HG03108 (cell line): ENCODE results near the gene MAFB.

ENCODE experiments used
- ATAC-seq: cut with Tn5 transposase; IDR thresholded peaks from one replicate; pipeline ENCODE4 v1.9.1; 2021; ENCODE audit warnings: moderate library complexity; ENCODE audit not compliant: unreplicated experiment

Gene MAFB

DNA sequence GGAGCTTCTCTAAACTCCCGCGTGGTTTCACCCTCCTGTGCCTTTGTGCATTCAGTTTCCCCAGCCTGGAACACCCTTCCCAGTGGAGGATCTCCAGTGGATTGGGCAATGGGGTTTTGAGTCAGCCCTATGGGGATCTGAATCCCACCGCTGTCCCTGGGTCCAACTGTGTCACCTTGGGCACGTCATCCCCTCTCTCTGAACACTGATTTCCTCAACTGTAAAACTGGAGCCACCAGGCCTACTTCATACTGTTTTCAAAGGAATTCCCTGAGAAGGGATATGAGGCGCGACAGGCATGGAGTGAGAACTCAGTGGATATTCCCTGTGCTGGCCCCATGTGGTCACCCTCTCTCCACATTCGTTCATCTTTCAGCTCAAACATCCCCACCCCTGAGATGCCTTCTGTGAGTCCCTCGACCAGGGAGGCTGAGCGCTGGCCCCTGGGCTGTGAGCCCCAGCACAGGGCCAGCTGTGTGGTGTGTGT, 25.7 kb downstream of the MAFB start:
- ATAC-seq = no peak

- ATAC-seq = no peak
Observed at GRCh38 chr20:40659567-40659966, 29.5 kb downstream of the MAFB start.

DNA sequence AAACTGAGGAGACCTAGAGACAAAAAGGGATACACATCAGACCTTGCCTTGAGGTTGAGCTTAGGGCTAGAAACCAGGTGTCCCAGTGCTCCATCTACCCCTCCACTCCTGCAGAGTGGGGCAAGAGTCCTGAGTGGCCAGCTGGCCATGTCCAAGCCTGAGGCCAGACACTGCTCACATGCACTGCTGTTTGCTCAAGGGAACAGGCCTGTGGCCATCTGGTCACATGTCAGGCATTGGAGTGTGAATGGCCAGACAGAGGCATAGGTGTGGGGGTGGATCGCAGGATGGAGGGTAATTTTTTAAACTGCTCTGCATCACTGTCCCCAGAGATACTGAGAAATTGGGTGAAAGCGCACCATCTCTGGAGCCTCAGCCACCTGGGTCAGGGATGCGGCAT, 30.5 kb downstream of the MAFB start:
- ATAC-seq = no peak

- no peak for ATAC-seq
Observed at GRCh38 chr20:40657526-40657925, 31.5 kb downstream of the MAFB start.

DNA sequence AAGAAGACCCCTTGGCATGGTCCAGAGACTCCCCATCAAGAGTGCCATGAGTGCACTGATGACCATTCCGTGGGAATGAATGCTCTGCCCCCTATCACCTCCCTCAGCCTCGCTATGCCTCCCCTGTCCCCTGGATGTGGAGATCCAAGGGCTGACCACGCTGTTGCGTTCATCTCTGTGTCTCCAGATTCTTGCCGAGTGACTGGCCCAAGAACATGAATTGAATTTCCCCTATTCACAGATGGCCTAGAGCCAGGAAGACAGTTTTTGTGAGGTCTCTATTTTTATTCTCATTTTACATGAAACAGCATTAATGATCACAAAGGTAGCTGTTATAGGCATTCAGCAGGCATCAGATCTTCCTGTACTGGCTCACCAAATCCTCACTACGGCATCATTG, 33.6 kb downstream of the MAFB start:
- no peak for ATAC-seq

- no peak for ATAC-seq
Observed at GRCh38 chr20:40654876-40655275, 34.2 kb downstream of the MAFB start.

DNA sequence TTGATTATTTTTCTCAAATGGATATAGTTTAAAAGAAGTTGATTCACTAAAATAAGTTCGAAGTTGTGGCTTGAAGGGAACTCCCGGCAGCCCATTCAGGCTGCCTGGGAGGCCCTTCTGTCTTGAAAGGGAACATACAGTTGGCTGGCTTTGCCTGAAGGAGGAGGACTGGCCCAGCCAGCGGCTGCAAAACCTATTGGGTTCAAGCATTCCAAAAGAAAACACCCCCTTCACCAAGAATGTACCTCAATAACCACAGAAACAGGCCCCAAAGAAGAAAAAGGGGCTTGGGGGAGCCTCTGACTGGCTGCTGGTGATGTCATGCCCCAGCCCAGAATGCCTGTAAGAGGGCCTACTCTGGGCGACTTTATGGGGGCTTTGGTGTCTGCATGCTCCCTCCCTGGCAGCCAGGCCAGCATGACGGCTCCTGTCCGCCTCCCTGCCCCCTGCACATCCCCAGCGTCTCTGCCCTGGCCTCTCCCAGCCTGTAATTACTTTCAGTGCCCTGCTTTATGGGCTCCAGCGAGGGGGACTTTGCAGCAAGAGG, 36.5 kb downstream of the MAFB start:
- no peak for ATAC-seq

DNA sequence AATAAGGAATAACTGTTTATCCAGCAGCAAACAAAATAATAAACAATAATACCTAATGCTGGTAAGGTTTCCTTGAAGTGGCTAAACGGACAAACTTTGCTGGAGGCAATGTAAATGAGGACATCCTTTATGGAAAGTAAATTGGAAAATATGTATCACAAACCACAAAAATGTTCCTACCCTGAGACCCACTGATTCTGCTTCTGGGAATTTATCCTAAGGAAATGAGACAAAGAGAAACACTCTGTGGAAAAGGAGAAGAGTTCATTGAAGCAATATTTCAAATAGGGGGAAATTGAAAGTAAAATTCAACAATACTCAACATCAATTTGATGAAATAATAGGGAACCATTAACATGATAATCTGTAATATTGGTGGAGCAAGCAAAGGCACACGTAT, 37.9 kb downstream of the MAFB start:
- no peak for ATAC-seq

DNA sequence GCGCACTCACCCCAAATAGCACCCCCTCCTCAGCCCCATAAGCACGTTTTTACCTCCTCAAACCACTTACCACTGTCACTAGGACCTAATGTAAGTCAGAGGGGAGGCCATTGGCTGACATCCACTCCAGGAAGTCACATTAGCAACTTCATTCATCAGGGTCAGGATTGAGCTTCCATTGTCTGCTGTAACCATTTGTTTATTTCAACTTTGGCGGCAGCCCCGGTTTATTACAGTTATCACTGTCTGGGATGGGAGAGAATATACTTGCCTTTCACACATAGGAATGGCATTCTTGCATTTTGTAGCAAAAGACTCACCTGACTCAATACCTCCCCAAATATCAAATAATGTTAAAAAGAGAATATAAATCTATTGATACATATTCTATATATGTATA, 38.3 kb downstream of the MAFB start:
- ATAC-seq = no peak

DNA sequence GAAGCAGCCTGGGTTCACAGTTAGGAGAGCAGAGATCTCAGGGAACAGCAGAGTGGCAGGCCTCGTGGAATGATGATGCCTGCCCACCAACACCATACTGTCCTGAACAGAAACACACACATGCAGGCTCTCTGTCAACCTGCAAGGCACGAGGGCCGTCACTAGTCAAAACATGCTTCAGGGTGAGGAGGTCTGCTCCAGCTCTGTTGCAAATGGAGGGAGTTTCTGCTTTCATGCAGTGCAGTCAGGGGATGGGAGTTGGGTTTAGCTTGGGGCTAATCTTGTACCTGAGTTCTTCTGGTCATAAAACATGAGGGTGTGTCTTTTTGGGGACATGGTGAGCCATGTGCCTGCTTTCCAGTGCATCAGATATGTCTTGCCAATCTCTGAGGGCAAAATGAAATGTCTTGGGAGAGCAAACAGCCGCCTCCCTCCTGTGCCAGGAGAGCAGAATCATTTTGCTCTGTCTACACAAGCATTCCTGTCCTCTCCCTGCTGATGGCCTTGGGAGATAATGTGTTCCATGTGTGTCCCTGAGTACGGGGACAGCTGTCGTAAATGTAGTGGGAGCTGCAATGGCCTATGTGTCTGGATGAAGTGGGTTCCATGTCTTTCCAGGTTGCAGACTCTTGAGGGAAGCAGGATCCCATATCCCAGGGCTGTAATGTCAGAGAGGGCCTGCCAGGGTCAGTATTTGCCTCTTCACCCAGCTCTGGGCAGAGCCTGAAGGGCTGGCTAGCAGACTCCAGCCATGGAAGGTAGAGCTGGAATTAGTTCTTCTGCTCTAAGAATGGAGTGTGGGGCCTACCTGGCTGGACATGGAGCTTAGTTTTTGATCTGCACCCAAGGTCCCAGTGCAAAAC, 40.6 kb downstream of the MAFB start:
- ATAC-seq = no peak

DNA sequence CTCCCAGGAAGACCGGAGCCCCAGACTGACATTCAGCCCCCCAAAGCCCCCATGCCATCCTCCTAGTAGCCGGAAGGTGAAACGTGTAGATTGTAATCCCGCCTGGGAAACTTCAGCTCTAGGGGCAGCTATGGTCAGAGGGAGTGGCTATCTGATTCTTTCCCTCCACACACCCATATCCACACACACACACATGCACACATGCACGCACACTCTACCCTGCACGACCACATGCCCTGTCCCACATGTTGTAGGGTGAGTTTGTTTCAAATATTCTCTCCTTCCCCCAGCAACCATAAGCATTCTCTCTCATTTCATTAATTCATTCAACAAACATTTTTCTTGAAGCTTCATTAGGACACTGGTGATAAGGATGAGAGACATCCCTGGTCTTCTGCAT, 42.2 kb downstream of the MAFB start:
- ATAC-seq = no peak

DNA sequence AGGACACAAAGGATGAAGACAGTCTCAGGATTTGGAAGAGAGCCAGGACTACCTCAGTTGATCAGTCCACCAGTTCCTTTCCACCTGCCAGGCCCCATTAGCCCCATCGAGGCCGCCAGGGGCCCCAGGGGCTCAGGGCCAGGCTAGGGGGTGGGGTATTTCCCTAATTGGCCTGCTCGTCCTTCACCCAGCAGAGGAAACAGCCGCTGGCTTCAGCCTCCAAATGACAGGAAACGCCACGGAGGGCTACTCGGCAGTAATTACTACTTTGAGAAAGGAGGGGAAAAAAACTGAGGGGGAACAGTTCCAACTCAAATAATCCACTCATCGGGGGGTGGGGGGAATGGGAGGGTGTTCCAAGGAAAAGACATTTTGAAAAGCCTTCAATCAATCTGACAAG, 42.7 kb downstream of the MAFB start:
- ATAC-seq = no peak

- ATAC-seq = no peak
Observed at GRCh38 chr20:40644863-40645262, 44.2 kb downstream of the MAFB start.

GRCh38 chr20:40643891-40644290, 45.1 kb downstream of the MAFB start:
- no peak for ATAC-seq

DNA sequence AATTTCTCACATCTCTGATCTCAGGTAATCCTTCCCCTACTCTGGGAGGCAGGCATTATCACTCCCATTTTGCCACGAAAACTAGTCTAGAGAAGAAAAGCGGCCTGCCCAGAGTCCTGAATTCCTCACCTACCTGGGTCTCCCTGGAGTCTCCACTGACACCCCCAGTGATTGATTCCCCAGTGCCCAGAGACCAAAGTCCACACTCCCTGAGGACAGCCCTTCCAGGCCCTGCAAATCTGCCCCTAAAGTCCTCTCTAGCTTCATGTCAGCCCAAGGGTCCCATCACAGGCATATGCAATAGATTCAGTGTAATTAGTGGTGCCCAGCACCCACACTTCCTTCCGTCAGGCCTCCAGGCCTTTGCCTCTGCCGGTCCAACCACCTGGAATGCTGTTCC, 47.2 kb downstream of the MAFB start:
- ATAC-seq = no peak

DNA sequence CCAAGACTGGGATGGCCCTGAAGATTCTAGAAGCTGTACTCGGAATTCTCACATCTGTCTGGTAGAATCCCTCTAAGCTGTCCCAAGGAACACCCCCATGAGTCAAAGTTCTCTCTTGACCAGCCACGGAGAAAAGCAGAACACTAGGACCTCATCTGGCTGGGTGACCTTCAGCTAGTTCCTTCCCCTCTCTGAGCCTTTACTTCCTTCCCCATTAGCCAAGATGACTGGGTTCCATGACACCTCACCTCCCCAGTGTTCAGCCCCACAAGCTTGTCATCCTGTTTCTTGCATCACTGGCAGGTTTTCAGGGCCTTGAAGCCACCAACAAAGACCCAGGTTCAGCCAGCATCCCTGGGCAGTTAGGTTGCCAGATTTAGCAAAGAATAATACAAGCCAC, 47.8 kb downstream of the MAFB start:
- ATAC-seq = no peak

- ATAC-seq = no peak
Observed at GRCh38 chr20:40640667-40641066, 48.4 kb downstream of the MAFB start.

DNA sequence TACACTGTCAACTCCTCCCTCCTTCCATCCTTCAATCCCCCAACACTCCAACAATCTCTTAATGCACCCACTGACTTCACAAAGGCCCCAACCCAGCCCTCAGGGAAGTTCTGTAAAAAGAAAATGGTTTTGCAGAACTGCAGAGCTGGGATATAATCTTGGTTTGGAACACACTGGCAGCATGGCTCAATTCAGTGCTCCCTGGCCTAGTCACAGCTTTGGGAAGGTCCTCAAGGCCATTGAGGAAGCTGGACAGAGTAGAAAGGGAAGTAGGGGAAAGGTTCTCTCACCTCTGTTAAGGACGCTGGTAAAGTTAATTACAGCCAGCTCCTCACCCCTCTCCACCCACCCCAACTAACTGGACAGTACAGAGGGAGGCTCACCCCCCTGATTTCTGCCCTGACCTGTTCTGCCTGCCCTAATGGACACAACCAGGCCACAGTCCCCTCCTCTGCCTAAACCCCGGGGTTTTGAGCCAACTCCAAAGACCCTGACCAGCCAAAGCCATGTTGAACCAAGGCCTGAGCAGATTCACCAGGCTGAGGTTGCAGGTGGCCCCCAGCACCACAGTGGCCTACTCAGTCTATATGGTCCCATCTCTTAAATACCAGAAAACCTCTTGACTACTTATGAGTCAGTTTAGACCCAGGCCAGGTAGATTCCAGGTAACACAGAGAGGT, 49.2 kb downstream of the MAFB start:
- ATAC-seq = no peak

DNA sequence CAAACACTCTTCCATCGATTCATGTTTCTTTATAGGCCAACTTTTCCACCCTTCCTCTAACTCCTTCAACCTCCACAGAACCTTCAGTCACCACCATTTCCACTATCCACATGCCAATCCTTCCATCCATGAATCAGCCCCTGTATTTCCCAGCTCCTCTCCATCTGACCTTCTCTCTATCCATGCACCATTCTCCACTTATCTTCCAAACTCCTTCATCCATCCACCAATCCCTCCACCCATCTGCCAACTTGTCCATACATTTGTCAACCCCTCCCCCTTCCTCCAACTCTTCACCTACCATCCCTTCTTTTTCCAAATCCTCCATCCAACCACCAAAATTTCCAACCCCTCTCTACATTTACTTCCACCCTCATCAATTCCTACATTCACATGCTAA, 49.9 kb downstream of the MAFB start:
- ATAC-seq = no peak

- no peak for ATAC-seq
Observed at GRCh38 chr20:40638414-40638813, 50.6 kb downstream of the MAFB start.

DNA sequence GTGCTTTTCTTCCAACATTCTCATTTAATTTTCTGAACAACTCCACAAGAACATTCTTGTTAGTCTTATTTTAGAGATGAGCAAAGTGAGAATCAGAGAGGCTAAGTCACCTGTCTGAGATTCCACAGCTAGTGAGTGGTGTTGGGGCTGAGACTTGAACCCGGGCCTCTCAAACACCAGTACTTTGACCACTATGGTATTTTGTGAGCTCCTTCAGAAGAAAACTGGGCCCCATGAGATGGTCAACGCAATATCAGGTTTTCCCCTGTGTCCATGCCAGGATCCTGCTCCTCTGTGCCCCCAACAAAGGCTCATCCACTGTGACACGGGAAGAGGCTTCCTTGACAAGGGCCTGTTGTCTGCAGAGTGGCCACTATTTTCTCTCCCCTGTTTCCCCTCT, 51.9 kb downstream of the MAFB start:
- ATAC-seq = no peak

DNA sequence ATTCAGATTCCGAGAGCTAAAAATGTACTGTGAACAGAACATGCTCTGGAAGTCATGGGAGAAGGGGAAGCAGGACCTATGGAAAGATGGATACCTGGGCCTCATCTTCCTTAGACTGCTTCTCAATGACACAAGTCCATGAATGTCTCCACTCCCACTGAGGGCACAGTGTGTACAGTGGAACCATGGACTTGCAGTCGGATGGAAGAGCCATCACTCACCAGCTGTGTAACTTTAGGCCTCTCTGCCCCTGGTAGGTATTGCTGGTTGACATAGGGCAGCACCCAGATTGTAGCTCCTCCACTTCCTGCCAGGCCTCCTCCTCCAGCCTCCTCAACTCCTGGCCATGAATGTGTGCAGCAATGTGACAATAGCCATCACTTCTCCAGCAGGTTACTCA, 52.5 kb downstream of the MAFB start:
- no peak for ATAC-seq
